Ascending aorta (tissue), 2 donors: Measurements from ENCODE around the gene OCIAD2. TPM values are rescaled to one million over a fixed set of nuclear protein-coding genes. Genes with fewer than 3 reads are reported as not detected.

Experiments used
- DNase-seq, 2 donors: peaks; one replicate each; pipeline ENCODE4 v3.0.0-alpha.2; 2019; ENCODE audit warnings: low spot score in 2 of 2
- H3K27ac ChIP-seq, 2 donors: fragments of 200-600 bp; sonication (generic); one replicate each; pipeline ENCODE4 v1.5.1; 2016 to 2017; ENCODE audit warnings: mild to moderate bottlenecking in 1 of 2
- H3K27me3 ChIP-seq: fragments of 200-600 bp; sonication (generic); one replicate; pipeline ENCODE4 v1.5.1; 2017
- H3K36me3 ChIP-seq, 2 donors: fragments of 200-600 bp; sonication (generic); one replicate each; pipeline ENCODE4 v1.5.1; 2016
- H3K4me1 ChIP-seq, 2 donors: fragments of 200-600 bp; sonication (generic); one replicate each; pipeline ENCODE4 v1.5.1; 2016 to 2017; ENCODE audit warnings: mild to moderate bottlenecking in 1 of 2
- H3K4me3 ChIP-seq, 2 donors: fragments of 200-600 bp; sonication (generic); one replicate each; pipeline ENCODE4 v1.5.1; 2016 to 2017; ENCODE audit warnings: mild to moderate bottlenecking in 1 of 2
- H3K9me3 ChIP-seq, 2 donors: fragments of 200-600 bp; sonication (generic); one replicate each; pipeline ENCODE4 v1.5.1; 2016
- intact Hi-C: fragments of 100-400 bp; cut with DNase I; formaldehyde crosslinking; loops from one replicate; pipeline ENCODE4 v1.15.1; 2023
- total RNA-seq: library from RNA; depleted of rRNA; stranded (reverse); fragments of >200 nt; gene quantifications from one replicate; pipeline ENCODE4 v1.1.0, GENCODE V29; 2016
- TF ChIP-seq, protein P1 (sequence below), 3 experiments: fragments of 200-600 bp in 2 of 3; fragments of 450-650 bp in 1 of 3; sonication (generic) in 2 of 3; IDR thresholded peaks; one replicate each; pipeline ENCODE4 v1.5.1; 2016 to 2019; ENCODE audit warnings: antibody characterized with exemption in 3 of 3, mild to moderate bottlenecking in 1 of 3, moderate library complexity in 1 of 3

OCIAD2 gene
- total RNA-seq, 1 donor from 2014 or later = 1.9 TPM

DNA sequence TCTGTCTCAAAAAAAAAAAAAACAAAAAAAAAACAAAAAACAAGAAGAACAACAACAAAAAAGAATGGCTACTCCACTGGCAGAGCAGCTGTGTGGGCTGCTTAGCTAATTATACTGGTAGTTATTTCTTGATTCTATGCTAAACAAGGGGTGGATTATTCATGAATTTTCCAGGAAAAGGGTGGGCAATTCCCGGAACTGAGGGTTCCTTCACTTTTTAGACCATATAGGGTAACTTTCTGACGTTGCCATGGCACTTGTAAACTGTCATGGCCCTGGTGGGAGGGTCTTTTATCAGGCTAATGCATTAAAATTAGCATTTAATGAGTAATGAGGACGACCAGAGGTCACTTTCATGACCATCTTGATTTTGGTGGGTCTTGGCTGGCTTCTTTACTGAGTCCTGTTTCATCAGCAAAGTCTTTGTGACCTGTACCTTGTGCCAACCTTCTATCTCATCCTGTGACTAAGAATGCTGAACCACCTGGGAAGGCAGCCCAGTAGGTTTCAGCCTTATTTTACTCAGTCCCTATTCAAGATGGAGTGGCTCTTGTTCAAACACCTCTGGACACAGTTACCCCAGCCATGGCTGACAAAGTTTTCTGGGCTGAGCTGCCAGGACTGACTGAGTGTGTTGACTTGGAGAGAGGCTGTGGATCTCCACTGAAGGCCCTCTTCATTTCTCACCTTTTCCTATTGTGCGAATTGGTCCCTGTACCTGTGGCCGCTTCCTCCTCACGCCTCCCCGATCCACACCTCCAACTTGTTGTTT lies 1.3 kb upstream of the OCIAD2 start:
- TF ChIP-seq, protein P1, sequence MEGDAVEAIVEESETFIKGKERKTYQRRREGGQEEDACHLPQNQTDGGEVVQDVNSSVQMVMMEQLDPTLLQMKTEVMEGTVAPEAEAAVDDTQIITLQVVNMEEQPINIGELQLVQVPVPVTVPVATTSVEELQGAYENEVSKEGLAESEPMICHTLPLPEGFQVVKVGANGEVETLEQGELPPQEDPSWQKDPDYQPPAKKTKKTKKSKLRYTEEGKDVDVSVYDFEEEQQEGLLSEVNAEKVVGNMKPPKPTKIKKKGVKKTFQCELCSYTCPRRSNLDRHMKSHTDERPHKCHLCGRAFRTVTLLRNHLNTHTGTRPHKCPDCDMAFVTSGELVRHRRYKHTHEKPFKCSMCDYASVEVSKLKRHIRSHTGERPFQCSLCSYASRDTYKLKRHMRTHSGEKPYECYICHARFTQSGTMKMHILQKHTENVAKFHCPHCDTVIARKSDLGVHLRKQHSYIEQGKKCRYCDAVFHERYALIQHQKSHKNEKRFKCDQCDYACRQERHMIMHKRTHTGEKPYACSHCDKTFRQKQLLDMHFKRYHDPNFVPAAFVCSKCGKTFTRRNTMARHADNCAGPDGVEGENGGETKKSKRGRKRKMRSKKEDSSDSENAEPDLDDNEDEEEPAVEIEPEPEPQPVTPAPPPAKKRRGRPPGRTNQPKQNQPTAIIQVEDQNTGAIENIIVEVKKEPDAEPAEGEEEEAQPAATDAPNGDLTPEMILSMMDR (IDR thresholded peaks at IDR 0.05) = no peak
- no peak overlapping the region for H3K4me3 ChIP-seq
- no peaks in the 10 kb centered on the region for H3K9me3 ChIP-seq
- H3K36me3 ChIP-seq = no peaks in the 10 kb centered on the region
- peaks cover 0 to 15% of the 10 kb centered on the region in 2 donors for H3K4me1 ChIP-seq
- no peak for DNase-seq
- no peaks in the 10 kb centered on the region for H3K27me3 ChIP-seq
- intact Hi-C loops = loop anchor here (5.0 kb wide), 2 partner anchors 131 to 331 kb away; no protein-coding TSS in a partner anchor
- no peak overlapping the region for H3K27ac ChIP-seq

DNA sequence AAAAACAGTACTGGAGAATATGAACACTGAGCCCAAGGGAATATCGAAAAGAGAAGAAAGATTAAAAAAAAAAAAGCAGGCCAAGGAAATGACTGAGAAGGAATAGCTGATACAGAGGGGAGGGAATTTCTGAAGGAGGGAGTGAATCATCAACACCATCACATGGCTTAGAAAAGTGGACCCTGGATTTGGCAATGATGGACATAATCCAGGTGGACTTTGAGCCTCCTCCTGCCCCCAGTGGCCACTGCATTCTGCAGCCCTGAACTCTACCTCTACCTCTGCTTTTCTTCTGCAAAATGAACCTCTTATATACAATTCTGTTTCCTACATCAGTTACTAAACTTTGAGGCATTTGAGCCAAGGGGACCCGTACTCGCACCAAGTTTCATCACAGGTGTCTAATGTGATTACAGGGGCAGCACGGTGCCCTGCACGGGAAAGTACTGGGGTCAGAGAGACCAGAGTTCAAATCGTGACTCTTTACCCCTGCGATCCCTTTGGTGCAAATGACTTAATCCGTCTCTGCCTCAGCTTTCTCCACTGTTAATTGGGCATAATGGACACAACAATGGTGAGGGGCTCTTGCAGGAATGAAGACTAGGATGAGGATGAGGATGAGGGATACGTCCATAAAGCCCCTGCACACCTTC lies 1.1 kb downstream of the OCIAD2 start:
- H3K36me3 ChIP-seq = peaks cover 0 to 6% of the 10 kb centered on the region in 2 donors
- peaks cover 0 to 15% of the 10 kb centered on the region in 2 donors for H3K4me1 ChIP-seq
- H3K9me3 ChIP-seq = no peaks in the 10 kb centered on the region
- DNase-seq = no peak
- H3K4me3 ChIP-seq = peak overlapping the region; percentile 84 to 92
- H3K27ac ChIP-seq = no peak overlapping the region
- TF ChIP-seq, protein P1 (IDR thresholded peaks at IDR 0.05) = peak in 1 of 3 experiments; percentile 9
- H3K27me3 ChIP-seq = no peaks in the 10 kb centered on the region
- intact Hi-C loops = loop anchor here (5.0 kb wide), 2 partner anchors 128 to 328 kb away; no protein-coding TSS in a partner anchor

DNA sequence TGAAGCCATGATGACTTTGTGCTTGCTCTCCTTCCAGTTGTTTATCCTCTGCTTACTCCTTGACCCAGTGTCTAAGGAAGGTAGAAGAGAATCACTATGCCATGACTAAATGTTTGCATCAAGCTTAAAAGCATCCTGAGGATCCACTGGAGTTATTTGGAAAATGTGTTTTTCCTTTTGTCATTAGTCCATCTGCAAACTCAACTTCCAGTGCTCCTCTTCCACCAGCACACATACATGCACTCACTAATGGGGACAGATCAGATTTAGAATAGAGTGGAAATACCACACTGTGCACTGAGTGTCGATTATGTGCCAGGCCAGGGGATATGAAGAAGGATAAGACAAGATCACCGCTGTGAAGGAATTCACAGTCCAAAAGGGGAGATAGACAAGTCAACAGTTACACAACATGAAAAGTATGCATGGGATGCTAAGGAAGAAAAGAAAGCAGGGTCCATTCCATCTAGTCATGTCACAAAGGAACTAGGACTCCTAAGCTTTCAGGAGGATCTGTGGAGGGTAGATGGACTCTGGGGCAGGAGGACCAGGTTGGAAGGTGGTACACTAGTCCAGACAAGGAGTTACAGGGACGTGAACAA lies 1.9 kb downstream of the OCIAD2 start:
- Histone ChIP-seq H3K36me3 (peaks cover 0 to 6% of the 10 kb centered on the region in 2 donors), H3K27me3 (no peaks in the 10 kb centered on the region), H3K9me3 (no peaks in the 10 kb centered on the region), H3K27ac (no peak overlapping the region), H3K4me1 (peaks cover 0 to 15% of the 10 kb centered on the region in 2 donors), H3K4me3 (no peak overlapping the region)
- intact Hi-C loops = loop anchor here (5.0 kb wide), 2 partner anchors 127 to 327 kb away; no protein-coding TSS in a partner anchor
- TF ChIP-seq, protein P1 (IDR thresholded peaks at IDR 0.05) = no peak
- DNase-seq = no peak

DNA sequence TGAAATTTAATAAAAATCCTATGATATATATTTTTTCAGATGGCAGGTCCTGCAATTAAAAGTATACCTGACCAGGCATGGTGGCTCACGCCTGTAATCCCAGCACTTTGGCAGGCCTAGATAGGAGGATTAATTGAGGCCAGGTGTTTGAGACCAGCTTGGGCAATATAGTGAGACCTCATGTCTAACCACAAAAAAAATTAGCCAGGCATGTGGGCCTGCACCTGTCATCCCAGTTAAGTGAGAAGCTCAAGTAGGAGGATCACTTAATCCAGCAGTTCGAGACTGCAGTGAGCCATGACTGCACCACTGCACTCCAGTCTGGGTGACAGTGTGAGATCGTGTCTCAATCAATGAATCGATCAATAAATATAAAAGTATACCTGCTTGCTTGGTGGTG lies 2.5 kb downstream of the OCIAD2 start:
- intact Hi-C loops = no loop called here
- Histone ChIP-seq H3K4me1 (peaks cover 0 to 15% of the 10 kb centered on the region in 2 donors), H3K4me3 (no peak overlapping the region), H3K27ac (no peak overlapping the region), H3K27me3 (no peaks in the 10 kb centered on the region), H3K9me3 (no peaks in the 10 kb centered on the region), H3K36me3 (peaks cover 0 to 6% of the 10 kb centered on the region in 2 donors)
- TF ChIP-seq, protein P1 (IDR thresholded peaks at IDR 0.05) = no peak
- no peak for DNase-seq

DNA sequence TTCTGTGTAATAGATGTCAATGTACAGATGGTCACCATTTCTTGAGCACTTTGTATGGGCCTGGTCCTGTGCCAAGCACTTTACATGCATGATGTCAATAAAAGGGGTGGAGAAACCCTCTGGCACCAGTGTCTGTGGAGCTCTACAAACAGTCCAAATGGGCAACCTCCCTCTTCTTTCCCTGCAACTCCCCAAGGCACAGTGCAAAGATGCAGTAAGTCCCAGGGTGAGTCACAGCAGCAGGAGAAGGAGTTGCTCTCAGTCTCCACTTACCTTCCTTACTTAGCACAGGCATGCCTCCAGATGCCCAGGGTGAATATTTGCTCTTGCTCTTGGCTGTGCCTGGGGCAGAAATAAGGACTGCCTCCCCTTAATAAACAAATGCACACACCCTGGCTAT lies 4.3 kb downstream of the OCIAD2 start:
- H3K4me3 ChIP-seq = no peak overlapping the region
- H3K27me3 ChIP-seq = no peaks in the 10 kb centered on the region
- intact Hi-C loops = no loop called here
- H3K36me3 ChIP-seq = peaks cover 0 to 9% of the 10 kb centered on the region in 2 donors
- no peak for DNase-seq
- H3K27ac ChIP-seq = no peak overlapping the region
- TF ChIP-seq, protein P1 (IDR thresholded peaks at IDR 0.05) = no peak
- peaks cover 0 to 15% of the 10 kb centered on the region in 2 donors for H3K4me1 ChIP-seq
- H3K9me3 ChIP-seq = no peaks in the 10 kb centered on the region
